Right lobe of liver (tissue), 6 donors: ENCODE results near the gene IFITM10. TPM values are rescaled to one million over a fixed set of nuclear protein-coding genes. Genes with fewer than 3 reads are reported as not detected.

ENCODE experiments used
- ATAC-seq, 4 donors: fragments of 200-7000 bp; cut with Tn5 transposase; one replicate each; pipeline ENCODE4 v1.9.1; 2020; ENCODE audit warnings: mild to moderate bottlenecking in 4 of 4, moderate library complexity in 4 of 4
- DNase-seq, 3 donors: peaks; one replicate each; pipeline ENCODE4 v3.0.0-alpha.2; 2020
- H3K27ac ChIP-seq, 3 donors: fragments of 200-600 bp; one replicate each; pipeline ENCODE4 v1.8.0; 2022
- H3K27me3 ChIP-seq, 2 donors: fragments of 200-600 bp; one replicate each; pipeline ENCODE4 v1.8.0; 2022
- H3K36me3 ChIP-seq, 4 donors: fragments of 200-600 bp; sonication (generic) in 1 of 4; one replicate each; pipeline versions ENCODE4 v1.5.1 to v1.8.0; 2017 to 2022; ENCODE audit warnings: control low read depth in 1 of 4
- H3K4me1 ChIP-seq, 4 donors: fragments of 200-600 bp; sonication (generic) in 1 of 4; one replicate each; pipeline versions ENCODE4 v1.5.1 to v1.8.0; 2017 to 2022; ENCODE audit warnings: control low read depth in 1 of 4
- H3K4me3 ChIP-seq, 3 donors: fragments of 200-600 bp; one replicate each; pipeline ENCODE4 v1.8.0; 2022
- H3K9me3 ChIP-seq, 4 donors: fragments of 200-600 bp; sonication (generic) in 1 of 4; one replicate each; pipeline versions ENCODE4 v1.5.1 to v1.8.0; 2017 to 2022; ENCODE audit warnings: control low read depth in 1 of 4
- POLR2A ChIP-seq: fragments of 450-650 bp; IDR thresholded peaks from one replicate; pipeline ENCODE4 v1.6.1; 2017; ENCODE audit warnings: antibody characterized with exemption, mild to moderate bottlenecking
- WGBS: methylation state at CpG from one replicate; pipeline ENCODE4 v1.1.6; 2018; ENCODE audit warnings: low coverage, low lambda C conversion rate; ENCODE audit not compliant: insufficient coverage; ENCODE audit errors: missing lambda C conversion rate; 5-methylcytosine and 5-hydroxymethylcytosine counted together
- intact Hi-C, 2 donors: fragments of 100-400 bp; cut with DNase I; formaldehyde crosslinking; loops; one replicate each; pipeline versions ENCODE4 v1.11.2 to v1.14.1; 2022
- total RNA-seq, 6 experiments: library from RNA; depleted of rRNA in 2 of 6; stranded (reverse); fragments of >200 nt in 2 of 6; fragmentation: NEBNext Ultra II Directional in 3 of 6; extraction: Animal tissue kit (Norgen Biotek cat#: 25700) in 3 of 6; gene quantifications; one replicate each; pipeline versions ENCODE4 v1.1.0 to v1.2.4, GENCODE V29; 2016 to 2023
- TF ChIP-seq, protein P1 (sequence below), 4 donors: fragments of 200-600 bp in 3 of 4; fragments of 450-650 bp in 1 of 4; IDR thresholded peaks; one replicate each; pipeline versions ENCODE4 v1.5.1 to v1.8.0; 2016 to 2022; ENCODE audit warnings: antibody characterized with exemption in 4 of 4, mild to moderate bottlenecking in 2 of 4
- donor health status: DM: no; HTN: yes; CAD: no.
- donor health status: DM: no; HTN: no; CAD: no.
- donor health status: DM: no; HTN: no; CAD: no.
- donor health status: DM: no; HTN: yes; CAD: no.
- donor health status: DM: no; HTN: yes; CAD: no.

The IFITM10 gene
- total RNA-seq, 6 experiments from 2014 or later: 1.3 to 11.4 (median 6.7) TPM

DNA sequence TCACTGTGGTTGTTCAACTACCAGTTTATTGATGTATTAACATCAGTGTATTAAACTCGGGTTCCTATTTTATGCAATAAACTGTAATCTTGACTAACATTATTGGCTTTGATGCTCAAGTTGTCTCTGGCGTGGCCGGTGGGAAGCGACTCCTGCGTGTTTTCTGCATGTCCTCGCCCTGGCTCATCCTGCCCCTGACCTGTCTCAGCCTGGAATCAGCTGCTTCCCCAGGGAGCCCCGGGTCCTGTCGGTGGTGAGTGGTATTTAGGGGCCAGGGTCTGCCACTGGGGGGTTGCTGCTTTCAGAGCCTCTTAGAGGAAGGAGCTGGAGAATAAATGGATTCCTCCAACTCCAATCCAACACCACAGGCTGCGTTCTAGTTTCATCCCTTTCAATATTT lies 22.5 kb downstream of the IFITM10 start:
- no peaks in the 10 kb centered on the region for H3K4me1 ChIP-seq
- H3K27me3 ChIP-seq: no peaks in the 10 kb centered on the region
- H3K36me3 ChIP-seq: no peaks in the 10 kb centered on the region
- no peaks in the 10 kb centered on the region for H3K9me3 ChIP-seq
- no peak overlapping the region for H3K4me3 ChIP-seq
- intact Hi-C loops: no loop called here
- ATAC-seq: no peak
- WGBS: 59% methylated on average over 8 of the region's 9 CpGs
- H3K27ac ChIP-seq: no peak overlapping the region
- peak in 1 of 3 donors; percentile 37 for DNase-seq
- no peak for TF ChIP-seq POLR2A
- TF ChIP-seq, protein P1, sequence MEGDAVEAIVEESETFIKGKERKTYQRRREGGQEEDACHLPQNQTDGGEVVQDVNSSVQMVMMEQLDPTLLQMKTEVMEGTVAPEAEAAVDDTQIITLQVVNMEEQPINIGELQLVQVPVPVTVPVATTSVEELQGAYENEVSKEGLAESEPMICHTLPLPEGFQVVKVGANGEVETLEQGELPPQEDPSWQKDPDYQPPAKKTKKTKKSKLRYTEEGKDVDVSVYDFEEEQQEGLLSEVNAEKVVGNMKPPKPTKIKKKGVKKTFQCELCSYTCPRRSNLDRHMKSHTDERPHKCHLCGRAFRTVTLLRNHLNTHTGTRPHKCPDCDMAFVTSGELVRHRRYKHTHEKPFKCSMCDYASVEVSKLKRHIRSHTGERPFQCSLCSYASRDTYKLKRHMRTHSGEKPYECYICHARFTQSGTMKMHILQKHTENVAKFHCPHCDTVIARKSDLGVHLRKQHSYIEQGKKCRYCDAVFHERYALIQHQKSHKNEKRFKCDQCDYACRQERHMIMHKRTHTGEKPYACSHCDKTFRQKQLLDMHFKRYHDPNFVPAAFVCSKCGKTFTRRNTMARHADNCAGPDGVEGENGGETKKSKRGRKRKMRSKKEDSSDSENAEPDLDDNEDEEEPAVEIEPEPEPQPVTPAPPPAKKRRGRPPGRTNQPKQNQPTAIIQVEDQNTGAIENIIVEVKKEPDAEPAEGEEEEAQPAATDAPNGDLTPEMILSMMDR (IDR thresholded peaks at IDR 0.05): no peak

DNA sequence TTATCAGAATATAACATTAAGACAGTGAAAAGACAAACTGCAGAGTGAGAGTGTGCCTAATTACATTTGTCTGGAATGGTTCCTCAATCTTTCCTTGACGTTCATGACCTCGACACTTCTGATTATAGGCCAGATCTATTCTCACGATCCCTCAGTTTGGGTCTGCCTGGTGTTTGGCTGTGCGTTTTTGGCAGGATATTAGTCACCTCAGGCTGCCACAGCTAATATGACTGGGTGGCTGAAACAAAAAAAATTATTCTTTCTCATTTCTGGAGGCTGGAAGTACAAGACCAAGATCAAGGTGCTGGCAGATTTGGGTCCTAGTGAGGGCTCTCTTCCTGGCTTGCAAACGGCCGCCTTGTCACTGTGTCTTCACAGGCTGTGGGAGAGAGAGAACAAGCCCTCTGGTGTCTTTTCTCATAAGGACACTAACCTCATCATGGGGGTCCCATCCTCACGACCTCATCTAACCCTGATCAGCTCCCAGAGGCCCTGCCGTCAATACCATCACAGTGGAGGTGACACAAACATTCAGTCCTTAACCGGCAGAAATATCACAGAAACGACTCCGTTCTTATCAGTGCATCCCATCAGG lies 23.2 kb downstream of the IFITM10 start:
- intact Hi-C loops: no loop called here
- TF ChIP-seq, protein P1 (IDR thresholded peaks at IDR 0.05): no peak
- H3K27ac ChIP-seq: no peak overlapping the region
- no peaks in the 10 kb centered on the region for H3K4me1 ChIP-seq
- no peaks in the 10 kb centered on the region for H3K36me3 ChIP-seq
- DNase-seq (peak in 1 of 3 donors; percentile 25), ATAC-seq (no peak)
- H3K4me3 ChIP-seq: no peak overlapping the region
- no peaks in the 10 kb centered on the region for H3K27me3 ChIP-seq
- WGBS: 28% methylated on average over 6 of the region's 11 CpGs
- H3K9me3 ChIP-seq: no peaks in the 10 kb centered on the region

DNA sequence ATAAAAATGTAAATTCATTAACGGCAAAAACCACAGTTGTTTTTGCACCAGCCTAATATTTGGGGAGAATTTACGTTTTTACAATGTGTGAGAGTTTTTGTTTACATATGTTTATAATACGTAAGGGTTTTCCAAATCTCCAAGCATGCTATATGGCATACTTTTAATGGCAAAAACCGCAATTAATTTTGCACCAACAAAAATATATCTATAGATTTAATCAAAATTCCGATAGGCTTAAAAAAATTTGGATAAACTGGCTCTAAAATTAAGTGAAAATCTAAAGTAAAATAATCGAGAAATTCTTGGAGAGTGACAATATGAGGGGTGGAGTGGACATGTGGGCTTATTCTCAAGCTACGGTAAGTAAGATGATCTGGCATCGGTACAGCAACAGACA lies 30.6 kb downstream of the IFITM10 start:
- no peak overlapping the region for H3K4me3 ChIP-seq
- ATAC-seq: no peak
- 61% methylated on average over 8 of the region's 8 CpGs for WGBS
- no peaks in the 10 kb centered on the region for H3K27me3 ChIP-seq
- intact Hi-C loops: no loop called here
- H3K36me3 ChIP-seq: no peaks in the 10 kb centered on the region
- no peaks in the 10 kb centered on the region for H3K4me1 ChIP-seq
- DNase-seq: no peak
- no peak overlapping the region for H3K27ac ChIP-seq
- H3K9me3 ChIP-seq: no peaks in the 10 kb centered on the region
- TF ChIP-seq, protein P1 (IDR thresholded peaks at IDR 0.05): no peak
- no peak for TF ChIP-seq POLR2A

DNA sequence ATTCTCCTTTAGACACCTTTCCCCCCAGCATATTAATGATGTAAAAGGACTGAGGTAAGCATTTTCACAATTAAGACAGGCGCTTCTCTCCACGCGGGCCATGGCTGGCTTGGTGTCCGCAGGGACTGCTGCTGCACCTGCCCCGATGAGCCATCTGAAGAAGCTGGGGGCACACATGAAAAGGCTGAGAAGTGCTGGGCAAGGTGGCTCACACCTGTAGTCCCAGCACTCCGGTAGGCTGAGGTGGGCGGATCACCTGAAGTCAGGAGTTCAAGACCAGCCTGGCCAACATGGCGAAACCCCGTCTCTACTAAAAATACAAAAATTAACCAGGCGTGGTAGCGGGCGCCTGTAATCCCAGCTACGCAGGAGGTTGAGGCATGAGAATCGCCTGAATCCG lies 32.1 kb downstream of the IFITM10 start:
- no peaks in the 10 kb centered on the region for H3K36me3 ChIP-seq
- no peaks in the 10 kb centered on the region for H3K4me1 ChIP-seq
- WGBS: 94% methylated on average over 13 of the region's 15 CpGs
- intact Hi-C loops: no loop called here
- ATAC-seq: no peak
- no peak for TF ChIP-seq POLR2A
- TF ChIP-seq, protein P1 (IDR thresholded peaks at IDR 0.05): no peak
- H3K27ac ChIP-seq: no peak overlapping the region
- peak in 1 of 3 donors; percentile 23 for DNase-seq
- H3K27me3 ChIP-seq: no peaks in the 10 kb centered on the region
- no peak overlapping the region for H3K4me3 ChIP-seq
- H3K9me3 ChIP-seq: no peaks in the 10 kb centered on the region

DNA sequence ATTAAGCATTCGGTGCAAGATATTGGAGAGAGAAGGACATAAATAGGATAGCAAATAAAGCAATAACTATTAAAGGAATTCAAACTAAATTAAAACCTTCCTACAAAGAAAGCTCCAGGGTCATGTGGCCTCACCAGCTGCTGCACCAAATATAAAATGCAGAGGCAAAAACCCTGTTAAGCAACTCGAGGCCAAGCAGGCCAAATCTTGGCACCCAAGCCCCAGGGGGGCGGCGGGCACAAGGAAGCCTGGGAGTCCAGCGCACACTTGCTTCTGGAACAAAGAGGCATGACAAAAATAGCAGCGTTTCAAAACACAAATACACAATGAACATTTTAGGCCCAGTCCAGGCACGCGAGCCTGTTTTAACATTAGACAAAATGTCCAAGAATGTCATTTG lies 32.6 kb downstream of the IFITM10 start:
- no peaks in the 10 kb centered on the region for H3K4me1 ChIP-seq
- TF ChIP-seq POLR2A: no peak
- TF ChIP-seq, protein P1 (IDR thresholded peaks at IDR 0.05): no peak
- no peaks in the 10 kb centered on the region for H3K36me3 ChIP-seq
- WGBS: 90% methylated on average over 5 of the region's 8 CpGs
- no peaks in the 10 kb centered on the region for H3K9me3 ChIP-seq
- DNase-seq: peak in 1 of 3 donors; percentile 25
- no peak for ATAC-seq
- H3K27ac ChIP-seq: no peak overlapping the region
- no peaks in the 10 kb centered on the region for H3K27me3 ChIP-seq
- intact Hi-C loops: no loop called here
- no peak overlapping the region for H3K4me3 ChIP-seq
